ENCODE data around the gene SMIM26.
"Not testable (repeated sequence)": the region's sequence is repeated elsewhere in the genome, so short reads cannot be mapped to it uniquely, and the experiment has no call there.

The SMIM26 gene

GRCh38 chr20:18566892-18567738 lies at the start of gene SMIM26:
Gene SMIM26, plus strand, starts transcription at chr20:18567432. Its CDS starts 47 bp downstream, at chr20:18567479.
- no peak for TF ChIP-seq ZNF274 (IDR thresholded peaks at IDR 0.05; ENCODE audit: low read depth, low read length)
- H3K4me3 ChIP-seq (ENCODE audit: low read length), result peak within 1 kb of the TSS; percentile 97

GRCh38 chr20:18522066-18522465 lies 45.2 kb upstream of the SMIM26 start:
- not testable (repeated sequence) for H3K4me3 ChIP-seq (ENCODE audit: low read length)

GRCh38 chr20:18523066-18523465 lies 44.2 kb upstream of the SMIM26 start:
- H3K4me3 ChIP-seq (ENCODE audit: low read length), result no peak overlapping the region
- TF ChIP-seq ZNF274 (IDR thresholded peaks at IDR 0.05; ENCODE audit: low read depth, low read length), result no peak

GRCh38 chr20:18524646-18525045 lies 42.6 kb upstream of the SMIM26 start:
- no peak overlapping the region for H3K4me3 ChIP-seq (ENCODE audit: low read length)
- TF ChIP-seq ZNF274 (IDR thresholded peaks at IDR 0.05; ENCODE audit: low read depth, low read length), result no peak

GRCh38 chr20:18526761-18527160 lies 40.5 kb upstream of the SMIM26 start:
- H3K4me3 ChIP-seq (ENCODE audit: low read length), result not testable (repeated sequence)

- H3K4me3 ChIP-seq (ENCODE audit: low read length), result no peak overlapping the region
- no peak for TF ChIP-seq ZNF274 (IDR thresholded peaks at IDR 0.05; ENCODE audit: low read depth, low read length)
Measured at GRCh38 chr20:18527339-18527738, 39.9 kb upstream of the SMIM26 start.

GRCh38 chr20:18527836-18528235 lies 39.4 kb upstream of the SMIM26 start:
- TF ChIP-seq ZNF274 (IDR thresholded peaks at IDR 0.05; ENCODE audit: low read depth, low read length), result no peak
- H3K4me3 ChIP-seq (ENCODE audit: low read length), result no peak overlapping the region

GRCh38 chr20:18529041-18529440 lies 38.2 kb upstream of the SMIM26 start:
- H3K4me3 ChIP-seq (ENCODE audit: low read length), result no peak overlapping the region
- TF ChIP-seq ZNF274 (IDR thresholded peaks at IDR 0.05; ENCODE audit: low read depth, low read length), result no peak

- no peak overlapping the region for H3K4me3 ChIP-seq (ENCODE audit: low read length)
- TF ChIP-seq ZNF274 (IDR thresholded peaks at IDR 0.05; ENCODE audit: low read depth, low read length), result no peak
Measured at GRCh38 chr20:18532626-18533025, 34.6 kb upstream of the SMIM26 start.

GRCh38 chr20:18533491-18533890 lies 33.7 kb upstream of the SMIM26 start:
- no peak overlapping the region for H3K4me3 ChIP-seq (ENCODE audit: low read length)
- TF ChIP-seq ZNF274 (IDR thresholded peaks at IDR 0.05; ENCODE audit: low read depth, low read length), result no peak

- no peak overlapping the region for H3K4me3 ChIP-seq (ENCODE audit: low read length)
- no peak for TF ChIP-seq ZNF274 (IDR thresholded peaks at IDR 0.05; ENCODE audit: low read depth, low read length)
Measured at GRCh38 chr20:18533978-18534644, 33.1 kb upstream of the SMIM26 start.

GRCh38 chr20:18537651-18538050 lies 29.6 kb upstream of the SMIM26 start:
- no peak overlapping the region for H3K4me3 ChIP-seq (ENCODE audit: low read length)
- no peak for TF ChIP-seq ZNF274 (IDR thresholded peaks at IDR 0.05; ENCODE audit: low read depth, low read length)

GRCh38 chr20:18541741-18542140 lies 25.5 kb upstream of the SMIM26 start:
- no peak for TF ChIP-seq ZNF274 (IDR thresholded peaks at IDR 0.05; ENCODE audit: low read depth, low read length)

GRCh38 chr20:18543216-18543615 lies 24.0 kb upstream of the SMIM26 start:
- H3K4me3 ChIP-seq (ENCODE audit: low read length), result no peak overlapping the region
- no peak for TF ChIP-seq ZNF274 (IDR thresholded peaks at IDR 0.05; ENCODE audit: low read depth, low read length)

More at GRCh38 chr20:18541741-18542140, 25.5 kb upstream of the SMIM26 start:
- no peak overlapping the region for H3K4me3 ChIP-seq (ENCODE audit: low read length)

- no peak overlapping the region for H3K4me3 ChIP-seq (ENCODE audit: low read length)
- TF ChIP-seq ZNF274 (IDR thresholded peaks at IDR 0.05; ENCODE audit: low read depth, low read length), result no peak
Measured at GRCh38 chr20:18543932-18544331, 23.3 kb upstream of the SMIM26 start.

Data from GM08714 (cell line).